Gastroesophageal sphincter (tissue), 4 donors: ENCODE results near the gene LFNG. TPM values are rescaled to one million over a fixed set of nuclear protein-coding genes. Genes with fewer than 3 reads are reported as not detected.

ENCODE experiments used
- ATAC-seq: fragments of 150-250 bp; one replicate; pipeline ENCODE4 v1.9.1; 2016; ENCODE audit warnings: mild to moderate bottlenecking, moderate library complexity
- H3K27ac ChIP-seq, 4 donors: fragments of 200-600 bp; sonication (generic) in 3 of 4; 1 replicate in 3 of 4; 2 replicates in 1 of 4; pipeline ENCODE4 v1.5.1; 2016 to 2019
- H3K27me3 ChIP-seq: fragments of 200-600 bp; sonication (generic); one replicate; pipeline ENCODE4 v1.5.1; 2019
- H3K36me3 ChIP-seq, 2 donors: fragments of 200-600 bp; sonication (generic); one replicate each; pipeline ENCODE4 v1.5.1; 2019; ENCODE audit warnings: control low read depth in 1 of 2
- H3K4me1 ChIP-seq, 3 donors: fragments of 200-600 bp; sonication (generic); 1 replicate in 2 of 3; 2 replicates in 1 of 3; pipeline ENCODE4 v1.5.1; 2016 to 2019; ENCODE audit warnings: control low read depth in 2 of 3
- H3K4me3 ChIP-seq, 2 donors: fragments of 200-600 bp; sonication (generic); one replicate each; pipeline ENCODE4 v1.5.1; 2019; ENCODE audit warnings: mild to moderate bottlenecking in 1 of 2, moderate library complexity in 1 of 2
- H3K9me3 ChIP-seq, 3 donors: fragments of 200-600 bp; sonication (generic); one replicate each; pipeline ENCODE4 v1.5.1; 2017 to 2019; ENCODE audit warnings: control low read depth in 2 of 3
- EP300 ChIP-seq: sonication (generic); formaldehyde crosslinking; IDR thresholded peaks from one replicate; pipeline ENCODE4 v1.6.1; 2017; ENCODE audit warnings: antibody characterized with exemption, mild to moderate bottlenecking
- POLR2A ChIP-seq, 2 donors: fragments of 450-650 bp; IDR thresholded peaks; one replicate each; pipeline ENCODE4 v1.6.1; 2017; ENCODE audit warnings: antibody characterized with exemption in 2 of 2, mild to moderate bottlenecking in 2 of 2, moderate library complexity in 1 of 2
- POLR2AphosphoS5 ChIP-seq: sonication (generic); formaldehyde crosslinking; IDR thresholded peaks from one replicate; pipeline ENCODE4 v1.6.1; 2017; ENCODE audit warnings: antibody characterized with exemption
- WGBS, 2 donors: methylation state at CpG; one replicate each; pipeline ENCODE4 v1.1.5; 2018; ENCODE audit warnings: low coverage in 1 of 2; 5-methylcytosine and 5-hydroxymethylcytosine counted together
- total RNA-seq, 4 donors: library from RNA; depleted of rRNA; stranded (reverse); fragments of >200 nt; gene quantifications; one replicate each; pipeline ENCODE4 v1.1.0, GENCODE V29; 2016
- TF ChIP-seq, protein P1 (sequence below), 4 experiments: fragments of 200-600 bp in 2 of 4; fragments of 450-650 bp in 2 of 4; sonication (generic) in 1 of 4; IDR thresholded peaks; one replicate each; pipeline ENCODE4 v1.5.1; 2017 to 2019; ENCODE audit warnings: antibody characterized with exemption in 4 of 4, mild to moderate bottlenecking in 2 of 4, moderate library complexity in 2 of 4

LFNG gene
- total RNA-seq, 4 donors from 2014 or later = 4.4 to 9.8 (median 8.4) TPM

DNA sequence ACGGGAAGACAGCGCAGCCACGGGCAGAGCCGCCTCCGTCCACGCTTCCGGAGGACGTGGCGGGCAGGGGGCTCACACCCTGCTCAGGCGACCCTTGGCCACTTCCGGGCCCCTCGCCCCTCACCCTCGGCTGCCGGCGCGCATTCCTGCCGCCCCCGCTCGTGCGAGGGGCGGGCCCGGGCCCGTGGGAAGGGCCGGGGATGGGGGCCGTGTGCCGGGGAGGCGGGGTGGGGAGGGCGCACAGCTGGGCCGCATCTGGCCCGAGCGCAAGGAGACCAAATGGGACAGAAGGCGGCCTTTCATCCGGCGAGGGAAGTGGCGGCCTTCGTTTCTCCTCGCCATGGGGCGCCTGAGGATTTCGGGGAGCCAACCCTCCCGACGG is 846 bp upstream of the LFNG start:
- no peak for ATAC-seq
- Histone ChIP-seq H3K36me3 (no peaks in the 10 kb centered on the region), H3K27me3 (peaks cover 50% of the 10 kb centered on the region), H3K4me1 (peaks cover 0 to 52% (median 20%) of the 10 kb centered on the region in 3 donors), H3K4me3 (peak overlapping the region in 1 of 2 donors; percentile 62), H3K27ac (peak overlapping the region in 2 of 4 donors; percentile 43 to 63), H3K9me3 (no peaks in the 10 kb centered on the region)
- TF ChIP-seq, protein P1, sequence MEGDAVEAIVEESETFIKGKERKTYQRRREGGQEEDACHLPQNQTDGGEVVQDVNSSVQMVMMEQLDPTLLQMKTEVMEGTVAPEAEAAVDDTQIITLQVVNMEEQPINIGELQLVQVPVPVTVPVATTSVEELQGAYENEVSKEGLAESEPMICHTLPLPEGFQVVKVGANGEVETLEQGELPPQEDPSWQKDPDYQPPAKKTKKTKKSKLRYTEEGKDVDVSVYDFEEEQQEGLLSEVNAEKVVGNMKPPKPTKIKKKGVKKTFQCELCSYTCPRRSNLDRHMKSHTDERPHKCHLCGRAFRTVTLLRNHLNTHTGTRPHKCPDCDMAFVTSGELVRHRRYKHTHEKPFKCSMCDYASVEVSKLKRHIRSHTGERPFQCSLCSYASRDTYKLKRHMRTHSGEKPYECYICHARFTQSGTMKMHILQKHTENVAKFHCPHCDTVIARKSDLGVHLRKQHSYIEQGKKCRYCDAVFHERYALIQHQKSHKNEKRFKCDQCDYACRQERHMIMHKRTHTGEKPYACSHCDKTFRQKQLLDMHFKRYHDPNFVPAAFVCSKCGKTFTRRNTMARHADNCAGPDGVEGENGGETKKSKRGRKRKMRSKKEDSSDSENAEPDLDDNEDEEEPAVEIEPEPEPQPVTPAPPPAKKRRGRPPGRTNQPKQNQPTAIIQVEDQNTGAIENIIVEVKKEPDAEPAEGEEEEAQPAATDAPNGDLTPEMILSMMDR (IDR thresholded peaks at IDR 0.05) = no peak
- no peak for TF ChIP-seq EP300
- TF ChIP-seq POLR2A (IDR thresholded peaks at IDR 0.05) = no peak
- TF ChIP-seq POLR2AphosphoS5 = no peak
- no CpG with 5 or more reads among the region's 41 CpGs for WGBS, 2 donors

DNA sequence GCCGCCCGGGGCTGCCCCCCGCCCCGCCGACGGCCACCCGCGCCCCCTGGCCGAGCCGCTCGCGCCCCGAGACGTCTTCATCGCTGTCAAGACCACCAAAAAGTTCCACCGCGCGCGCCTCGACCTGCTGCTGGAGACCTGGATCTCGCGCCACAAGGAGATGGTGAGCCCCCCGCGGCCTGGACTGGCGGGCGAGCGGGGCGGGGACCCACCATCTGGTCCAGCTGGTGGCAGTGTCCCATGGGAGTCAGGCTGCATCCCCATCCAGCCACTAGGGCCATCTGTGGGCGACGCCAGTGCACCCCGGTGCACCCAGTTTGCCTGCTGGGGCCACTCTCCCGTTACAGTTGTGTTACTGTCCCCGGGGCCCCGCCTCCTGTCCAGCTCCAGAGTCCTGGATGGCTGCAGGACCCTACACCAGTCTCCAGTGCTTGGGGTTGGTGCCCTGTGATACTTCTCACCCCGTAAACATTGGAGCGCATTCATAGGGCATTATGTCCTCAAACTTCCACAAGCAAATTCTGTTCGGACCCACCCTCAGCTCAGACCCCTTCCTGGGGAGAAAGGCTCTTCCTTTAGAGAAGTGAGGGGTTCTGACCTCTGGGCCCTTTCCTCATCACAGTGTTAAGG is 672 bp downstream of the LFNG start:
- no peak for TF ChIP-seq EP300
- no peak for TF ChIP-seq POLR2AphosphoS5
- TF ChIP-seq POLR2A (IDR thresholded peaks at IDR 0.05) = no peak
- TF ChIP-seq, protein P1 (IDR thresholded peaks at IDR 0.05) = no peak
- ATAC-seq = no peak
- H3K27ac ChIP-seq = peak overlapping the region in 2 of 4 donors; percentile 10 to 61
- peaks cover 65% of the 10 kb centered on the region for H3K27me3 ChIP-seq
- 44% methylated on average over 2 of the region's 37 CpGs; no CpG with 5 or more reads in 1 of the 2 donors for WGBS, 2 donors
- no peaks in the 10 kb centered on the region for H3K9me3 ChIP-seq
- H3K4me1 ChIP-seq = peaks cover 0 to 67% (median 30%) of the 10 kb centered on the region in 3 donors
- peak overlapping the region; percentile 12 to 62 for H3K4me3 ChIP-seq
- H3K36me3 ChIP-seq = peaks cover 0 to under 1% of the 10 kb centered on the region in 2 donors

DNA sequence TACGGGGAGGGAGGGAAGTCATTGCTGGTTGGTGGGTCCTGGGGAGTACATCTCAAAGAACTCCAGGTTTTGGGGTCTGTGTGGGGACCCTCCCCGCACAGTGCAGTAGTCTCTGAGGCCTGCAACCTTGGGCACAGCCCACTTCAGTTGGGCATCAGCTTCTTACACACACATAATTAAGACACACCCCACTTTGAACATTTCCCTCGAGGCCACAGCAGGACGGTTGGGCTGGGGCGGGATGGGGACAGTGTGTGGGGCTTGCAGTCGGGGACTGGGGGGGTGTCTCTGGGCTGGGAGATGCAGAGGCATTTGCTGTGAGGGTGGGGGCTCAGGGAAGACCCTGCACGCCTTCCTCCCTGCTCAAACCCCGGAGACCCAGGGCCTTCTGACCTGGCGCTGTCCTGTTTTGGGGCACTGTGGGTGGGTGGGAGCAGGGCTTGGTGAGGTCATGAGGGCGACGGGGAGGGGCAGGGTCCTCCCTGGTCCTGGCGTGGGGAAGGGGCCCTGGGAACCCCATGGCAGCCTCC is 1.3 kb downstream of the LFNG start:
- no peak for ATAC-seq
- H3K4me3 ChIP-seq = peak overlapping the region; percentile 12 to 62
- peak overlapping the region in 2 of 4 donors; percentile 46 to 57 for H3K27ac ChIP-seq
- H3K36me3 ChIP-seq = peaks cover 0 to 6% of the 10 kb centered on the region in 2 donors
- H3K4me1 ChIP-seq = peaks cover 0 to 73% (median 30%) of the 10 kb centered on the region in 3 donors
- no peaks in the 10 kb centered on the region for H3K9me3 ChIP-seq
- WGBS, 2 donors = 20 to 60% methylated on average over 1 to 2 of the region's 12 CpGs
- TF ChIP-seq POLR2AphosphoS5 = no peak
- TF ChIP-seq EP300 = no peak
- TF ChIP-seq, protein P1 (IDR thresholded peaks at IDR 0.05) = no peak
- TF ChIP-seq POLR2A (IDR thresholded peaks at IDR 0.05) = no peak
- H3K27me3 ChIP-seq = peaks cover 71% of the 10 kb centered on the region

DNA sequence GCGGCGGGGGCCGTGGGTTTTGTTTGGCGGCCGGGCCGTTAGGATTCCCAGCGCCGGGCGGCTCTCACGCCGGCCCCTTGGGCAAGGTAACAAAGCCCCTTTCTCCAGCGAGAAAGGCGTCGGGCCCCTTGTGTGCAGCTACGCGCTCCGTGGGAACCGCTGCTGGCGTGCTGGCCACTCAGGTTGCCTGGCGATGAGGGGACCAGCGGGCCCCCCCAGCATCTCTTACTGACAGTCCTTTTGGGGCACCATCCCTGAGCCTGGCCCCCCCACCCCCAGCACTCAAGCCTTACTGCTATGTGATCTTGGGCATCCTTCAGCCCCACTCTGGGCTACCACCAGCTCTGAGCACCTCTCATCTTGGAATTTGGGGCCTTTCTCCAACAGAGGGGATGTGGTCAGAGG is 1.8 kb downstream of the LFNG start:
- peaks cover 0 to 78% (median 30%) of the 10 kb centered on the region in 3 donors for H3K4me1 ChIP-seq
- 20% methylated on average over 7 of the region's 21 CpGs; no CpG with 5 or more reads in 1 of the 2 donors for WGBS, 2 donors
- peaks cover 76% of the 10 kb centered on the region for H3K27me3 ChIP-seq
- peaks cover 0 to 11% of the 10 kb centered on the region in 2 donors for H3K36me3 ChIP-seq
- peak overlapping the region; percentile 12 to 62 for H3K4me3 ChIP-seq
- no peaks in the 10 kb centered on the region for H3K9me3 ChIP-seq
- TF ChIP-seq EP300 (no peak), POLR2AphosphoS5 (no peak), POLR2A (IDR thresholded peaks at IDR 0.05) (no peak)
- TF ChIP-seq, protein P1 (IDR thresholded peaks at IDR 0.05) = no peak
- H3K27ac ChIP-seq = peak overlapping the region in 2 of 4 donors; percentile 46 to 57
- no peak for ATAC-seq
